Neural progenitor cell (in vitro differentiated cells): ENCODE data around the gene ABHD14A. TPM values are rescaled to one million over a fixed set of nuclear protein-coding genes. Genes with fewer than 3 reads are reported as not detected.
A peak's percentile ranks its signal among the peaks of the same experiment; 100 is the strongest.
"Not testable (repeated sequence)": the region's sequence is repeated elsewhere in the genome, so short reads cannot be mapped to it uniquely, and the experiment has no call there.

ENCODE experiments used
- DNase-seq: peaks from one replicate; pipeline ENCODE4 v3.0.0-alpha.2; 2016; ENCODE audit warnings: low spot score
- H2AFZ ChIP-seq: fragments of 200-600 bp; sonication (generic); replicated peaks from 2 replicates; pipeline ENCODE4 v1.6.1; 2016; ENCODE audit warnings: antibody characterized with exemption
- H3F3A ChIP-seq: fragments of 200-600 bp; sonication (generic); 2 replicates; pipeline ENCODE4 v1.6.1; 2016; ENCODE audit warnings: antibody characterized with exemption, low read depth
- H3K27ac ChIP-seq: fragments of 200-600 bp; sonication (generic); 2 replicates; pipeline ENCODE4 v1.5.1; 2016; ENCODE audit warnings: mild to moderate bottlenecking
- H3K27me3 ChIP-seq: fragments of 200-600 bp; sonication (generic); 2 replicates; pipeline ENCODE4 v1.6.1; 2016; ENCODE audit warnings: mild to moderate bottlenecking, moderate library complexity
- H3K36me3 ChIP-seq: fragments of 200-600 bp; sonication (generic); 2 replicates; pipeline ENCODE4 v1.5.1; 2016
- H3K4me1 ChIP-seq: fragments of 200-600 bp; sonication (generic); 2 replicates; pipeline ENCODE4 v1.6.1; 2016; ENCODE audit warnings: mixed run types
- H3K4me2 ChIP-seq: fragments of 200-600 bp; sonication (generic); 2 replicates; pipeline ENCODE4 v1.6.1; 2016
- H3K4me3 ChIP-seq: fragments of 200-600 bp; sonication (generic); 2 replicates; pipeline ENCODE4 v1.5.1; 2016
- H3K79me2 ChIP-seq: fragments of 200-600 bp; sonication (generic); 2 replicates; pipeline ENCODE4 v1.6.1; 2016; ENCODE audit warnings: low read depth
- H3K9ac ChIP-seq: fragments of 200-600 bp; sonication (generic); 2 replicates; pipeline ENCODE4 v1.6.1; 2016
- H3K9me3 ChIP-seq: fragments of 200-600 bp; sonication (generic); 2 replicates; pipeline ENCODE4 v1.5.1; 2016; ENCODE audit warnings: low read depth
- H4K20me1 ChIP-seq: fragments of 200-600 bp; sonication (generic); 2 replicates; pipeline ENCODE4 v1.6.1; 2016; ENCODE audit warnings: low read depth
- H3K27ac Mint-ChIP-seq: 3 replicates; pipeline ENCODE4 v1.8.0; 2021; ENCODE audit warnings: mixed read lengths
- H3K27me3 Mint-ChIP-seq: 2 replicates; pipeline ENCODE4 v1.8.0; 2022; ENCODE audit warnings: low read depth, mild to moderate bottlenecking, inconsistent platforms, moderate library complexity, mixed read lengths; ENCODE audit not compliant: insufficient read depth
- H3K36me3 Mint-ChIP-seq: 3 replicates; pipeline ENCODE4 v1.8.0; 2021; ENCODE audit warnings: mixed read lengths
- H3K4me1 Mint-ChIP-seq: 3 replicates; pipeline ENCODE4 v1.8.0; 2021; ENCODE audit warnings: mixed read lengths
- H3K4me3 Mint-ChIP-seq: 3 replicates; pipeline ENCODE4 v1.8.0; 2021; ENCODE audit warnings: mild to moderate bottlenecking, moderate library complexity, mixed read lengths
- H3K9me3 Mint-ChIP-seq: 3 replicates; pipeline ENCODE4 v1.8.0; 2020; ENCODE audit warnings: mixed read lengths
- CTCF ChIP-seq: fragments of 200-600 bp; sonication (generic); IDR thresholded peaks from 2 replicates; pipeline ENCODE4 v1.5.1; 2017; ENCODE audit warnings: antibody characterized with exemption, mild to moderate bottlenecking
- EZH2 ChIP-seq: fragments of 200-600 bp; sonication (generic); IDR thresholded peaks from 2 replicates; pipeline ENCODE4 v1.6.1; 2017; ENCODE audit warnings: antibody characterized with exemption, mild to moderate bottlenecking, moderate library complexity
- EZH2phosphoT487 ChIP-seq: fragments of 200-600 bp; sonication (generic); IDR thresholded peaks from 2 replicates; pipeline ENCODE4 v1.6.1; 2017; ENCODE audit warnings: antibody characterized with exemption
- total RNA-seq: library from RNA; depleted of rRNA; stranded (reverse); fragments of >200 nt; gene quantifications from 2 replicates; pipeline ENCODE4 v1.2.3, GENCODE V29; 2015; ENCODE audit warnings: low replicate concordance

ABHD14A gene
- total RNA-seq, 1 donor from 2014 or later = 4.0 TPM

- Histone ChIP-seq H3K4me2 (no peak overlapping the region), H3K4me1 (peaks cover 8% of the 10 kb centered on the region), H3K36me3 (peaks cover 8% of the 10 kb centered on the region), H3K27ac (no peak overlapping the region), H3K9ac (no peak overlapping the region), H3K4me3 (no peak overlapping the region), H2AFZ (no peak overlapping the region), H3K79me2 (peaks cover 22% of the 10 kb centered on the region), H3K9me3 (no peaks in the 10 kb centered on the region), H4K20me1 (peaks cover 14% of the 10 kb centered on the region), H3K27me3 (no peaks in the 10 kb centered on the region), H3F3A (peaks cover 47% of the 10 kb centered on the region)
- H3K27ac Mint-ChIP-seq = no peak overlapping the region
- no peak overlapping the region for H3K4me3 Mint-ChIP-seq
- H3K4me1 Mint-ChIP-seq = peaks cover 24% of the 10 kb centered on the region
- no peak for TF ChIP-seq CTCF
- no peak for TF ChIP-seq EZH2phosphoT487
- no peak for TF ChIP-seq EZH2
- peaks cover 11% of the 10 kb centered on the region for H3K27me3 Mint-ChIP-seq
- DNase-seq = no peak
- H3K9me3 Mint-ChIP-seq = no peaks in the 10 kb centered on the region
- H3K36me3 Mint-ChIP-seq = peaks cover 13% of the 10 kb centered on the region
These were observed 13.7 kb downstream of the ABHD14A start for GRCh38 chr3:51988286-51989146.

- peaks cover 28% of the 10 kb centered on the region for H3K36me3 Mint-ChIP-seq
- H3K9me3 Mint-ChIP-seq, H2AFZ ChIP-seq, DNase-seq, H3K27ac Mint-ChIP-seq, H3K4me2 ChIP-seq, H3K4me3 ChIP-seq, H3K27ac ChIP-seq, H3K4me3 Mint-ChIP-seq, H3K9ac ChIP-seq, H3K27me3 Mint-ChIP-seq, H3K27me3 ChIP-seq, H3K9me3 ChIP-seq: not testable (repeated sequence)
- peaks cover 27% of the 10 kb centered on the region for H3K4me1 Mint-ChIP-seq
- Histone ChIP-seq H4K20me1 (peaks cover 29% of the 10 kb centered on the region), H3K36me3 (peaks cover 16% of the 10 kb centered on the region), H3K4me1 (peaks cover 11% of the 10 kb centered on the region), H3K79me2 (peaks cover 33% of the 10 kb centered on the region), H3F3A (peaks cover 54% of the 10 kb centered on the region)
These were observed 15.7 kb downstream of the ABHD14A start for GRCh38 chr3:51990501-51990971.

GRCh38 chr3:51992017-51992682 is 17.3 kb downstream of the ABHD14A start:
- DNase-seq = no peak
- Histone ChIP-seq H3K4me1 (peaks cover 11% of the 10 kb centered on the region), H3K36me3 (peaks cover 16% of the 10 kb centered on the region), H3K4me2 (no peak overlapping the region), H2AFZ (no peak overlapping the region), H3K9ac (no peak overlapping the region), H3K9me3 (no peaks in the 10 kb centered on the region), H3K4me3 (no peak overlapping the region), H3F3A (peaks cover 54% of the 10 kb centered on the region), H3K27me3 (no peaks in the 10 kb centered on the region), H4K20me1 (peaks cover 29% of the 10 kb centered on the region), H3K27ac (no peak overlapping the region), H3K79me2 (peaks cover 35% of the 10 kb centered on the region)
- Mint-ChIP-seq H3K36me3 (peaks cover 30% of the 10 kb centered on the region), H3K4me1 (peaks cover 33% of the 10 kb centered on the region), H3K27me3 (peaks cover 9% of the 10 kb centered on the region), H3K27ac (peak overlapping the region; percentile 76), H3K9me3 (peaks cover 2% of the 10 kb centered on the region), H3K4me3 (no peak overlapping the region)
- TF ChIP-seq EZH2phosphoT487 (no peak), EZH2 (no peak)

GRCh38 chr3:51993657-51994056 is 18.8 kb downstream of the ABHD14A start:
- not testable (repeated sequence) for H3K9me3 ChIP-seq, H3K4me2 ChIP-seq, H3K27me3 Mint-ChIP-seq, H3K9ac ChIP-seq, H2AFZ ChIP-seq, H3K27ac Mint-ChIP-seq, H3K4me3 ChIP-seq, H3K9me3 Mint-ChIP-seq, DNase-seq, H3K27ac ChIP-seq, H3K27me3 ChIP-seq
- H3K36me3 Mint-ChIP-seq = peaks cover 30% of the 10 kb centered on the region
- Histone ChIP-seq H3F3A (peaks cover 54% of the 10 kb centered on the region), H3K79me2 (peaks cover 35% of the 10 kb centered on the region), H3K4me1 (peaks cover 11% of the 10 kb centered on the region), H4K20me1 (peaks cover 29% of the 10 kb centered on the region), H3K36me3 (peaks cover 16% of the 10 kb centered on the region)
- peaks cover 37% of the 10 kb centered on the region for H3K4me1 Mint-ChIP-seq
- peak overlapping the region; percentile 100 for H3K4me3 Mint-ChIP-seq
